Breast epithelium (tissue), 3 donors: ENCODE results near the gene SLC4A2.

Source experiments
- POLR2A ChIP-seq: fragments of 450-650 bp; IDR thresholded peaks from one replicate; pipeline ENCODE4 v1.6.1; 2016; ENCODE audit warnings: antibody characterized with exemption, mild to moderate bottlenecking, moderate library complexity
- TF ChIP-seq, protein P1 (sequence below), 3 donors: fragments of 450-650 bp; IDR thresholded peaks; one replicate each; pipeline ENCODE4 v1.5.1; 2016 to 2017; ENCODE audit warnings: antibody characterized with exemption in 3 of 3, mild to moderate bottlenecking in 3 of 3, moderate library complexity in 3 of 3

DNA sequence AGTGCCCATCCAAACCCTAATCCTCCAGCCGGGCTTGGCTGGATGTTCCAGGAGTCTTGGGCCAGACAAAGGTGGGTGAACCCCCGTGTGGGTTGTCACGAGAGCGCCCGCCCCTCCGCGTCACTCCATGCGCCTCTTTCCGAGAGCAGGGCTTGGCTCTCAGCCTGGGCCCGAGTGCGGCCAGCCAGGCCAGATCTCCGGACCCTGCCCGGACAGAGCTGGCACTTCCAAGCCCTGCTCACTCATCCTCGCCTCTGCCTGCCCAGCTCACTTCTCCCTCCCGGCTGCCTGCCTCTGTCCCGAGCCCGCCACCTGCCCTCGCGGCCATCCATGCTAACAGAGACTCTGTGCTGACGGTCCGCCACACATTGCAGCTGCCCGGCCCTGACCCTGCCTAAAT is 61.5 kb downstream of the SLC4A2 start:
- TF ChIP-seq POLR2A = no peak
- TF ChIP-seq, protein P1, sequence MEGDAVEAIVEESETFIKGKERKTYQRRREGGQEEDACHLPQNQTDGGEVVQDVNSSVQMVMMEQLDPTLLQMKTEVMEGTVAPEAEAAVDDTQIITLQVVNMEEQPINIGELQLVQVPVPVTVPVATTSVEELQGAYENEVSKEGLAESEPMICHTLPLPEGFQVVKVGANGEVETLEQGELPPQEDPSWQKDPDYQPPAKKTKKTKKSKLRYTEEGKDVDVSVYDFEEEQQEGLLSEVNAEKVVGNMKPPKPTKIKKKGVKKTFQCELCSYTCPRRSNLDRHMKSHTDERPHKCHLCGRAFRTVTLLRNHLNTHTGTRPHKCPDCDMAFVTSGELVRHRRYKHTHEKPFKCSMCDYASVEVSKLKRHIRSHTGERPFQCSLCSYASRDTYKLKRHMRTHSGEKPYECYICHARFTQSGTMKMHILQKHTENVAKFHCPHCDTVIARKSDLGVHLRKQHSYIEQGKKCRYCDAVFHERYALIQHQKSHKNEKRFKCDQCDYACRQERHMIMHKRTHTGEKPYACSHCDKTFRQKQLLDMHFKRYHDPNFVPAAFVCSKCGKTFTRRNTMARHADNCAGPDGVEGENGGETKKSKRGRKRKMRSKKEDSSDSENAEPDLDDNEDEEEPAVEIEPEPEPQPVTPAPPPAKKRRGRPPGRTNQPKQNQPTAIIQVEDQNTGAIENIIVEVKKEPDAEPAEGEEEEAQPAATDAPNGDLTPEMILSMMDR (IDR thresholded peaks at IDR 0.05) = no peak
